Central memory CD4-positive, alpha-beta T cell (primary cell): Measurements from ENCODE around the gene PTPN9.
"Not testable (repeated sequence)": the region's sequence is repeated elsewhere in the genome, so short reads cannot be mapped to it uniquely, and the experiment has no call there.

Source experiments
- DNase-seq: peaks from one replicate; pipeline ENCODE4 v3.0.0; 2022

Gene PTPN9

GRCh38 chr15:75530169-75530568, 48.9 kb downstream of the PTPN9 start:
- no peak for DNase-seq

GRCh38 chr15:75525756-75526155, 53.4 kb downstream of the PTPN9 start:
- not testable (repeated sequence) for DNase-seq

- DNase-seq, result no peak
These were observed 56.1 kb downstream of the PTPN9 start for GRCh38 chr15:75523011-75523410.

GRCh38 chr15:75517233-75517632, 61.9 kb downstream of the PTPN9 start:
- DNase-seq, result no peak

GRCh38 chr15:75508840-75509532, 70.1 kb downstream of the PTPN9 start:
- peak; percentile 28 for DNase-seq

- DNase-seq, result no peak
These were observed 76.8 kb downstream of the PTPN9 start for GRCh38 chr15:75502360-75502759.

GRCh38 chr15:75493732-75494131, 85.4 kb downstream of the PTPN9 start:
- no peak for DNase-seq

- DNase-seq, result no peak
These were observed 95.2 kb downstream of the PTPN9 start for GRCh38 chr15:75483961-75484360.

GRCh38 chr15:75483556-75483955, 95.6 kb downstream of the PTPN9 start:
- DNase-seq, result not testable (repeated sequence)

GRCh38 chr15:75483106-75483505, 96.0 kb downstream of the PTPN9 start:
- DNase-seq, result no peak

GRCh38 chr15:75480463-75480862, 98.7 kb downstream of the PTPN9 start:
- not testable (repeated sequence) for DNase-seq

- DNase-seq, result no peak
These were observed 99.4 kb downstream of the PTPN9 start for GRCh38 chr15:75479670-75480069.

- DNase-seq, result not testable (repeated sequence)
These were observed 102.0 kb downstream of the PTPN9 start for GRCh38 chr15:75477094-75477493.

GRCh38 chr15:75468913-75469598, 110.1 kb downstream of the PTPN9 start:
- DNase-seq, result no peak

- DNase-seq, result no peak
These were observed 118.5 kb downstream of the PTPN9 start for GRCh38 chr15:75460646-75461045.

- DNase-seq, result no peak
These were observed 119.5 kb downstream of the PTPN9 start for GRCh38 chr15:75459581-75459980.

GRCh38 chr15:75456710-75457109, 122.4 kb downstream of the PTPN9 start:
- no peak for DNase-seq

- DNase-seq, result peak; percentile 52
These were observed 123.1 kb downstream of the PTPN9 start for GRCh38 chr15:75455982-75456531.

GRCh38 chr15:75455424-75455981, 123.6 kb downstream of the PTPN9 start:
- DNase-seq, result peak; percentile 82

GRCh38 chr15:75454471-75455378, 124.4 kb downstream of the PTPN9 start:
- peak; percentile 84 for DNase-seq

GRCh38 chr15:75453703-75454470, 125.2 kb downstream of the PTPN9 start:
- peak; percentile 100 for DNase-seq
